Neutrophil (primary cell): ENCODE results near the gene SMURF1.

ENCODE experiments used
- H3K27ac ChIP-seq: fragments of 200-600 bp; sonication (generic); 2 replicates; pipeline ENCODE4 v1.5.1; 2016; ENCODE audit warnings: mild to moderate bottlenecking, moderate library complexity
- H3K27me3 ChIP-seq: fragments of 200-600 bp; sonication (generic); 2 replicates; pipeline ENCODE4 v1.6.0; 2016; ENCODE audit warnings: mild to moderate bottlenecking
- H3K36me3 ChIP-seq: fragments of 200-600 bp; sonication (generic); 2 replicates; pipeline ENCODE4 v1.5.1; 2017
- H3K4me1 ChIP-seq, 2 experiments: fragments of 200-600 bp in 1 of 2; sonication (generic) in 1 of 2; 1 replicate in 1 of 2; 2 replicates in 1 of 2; pipeline versions ENCODE4 v1.5.1 to v1.6.1; 2013 to 2016; ENCODE audit warnings: low read depth in 1 of 2, low read length in 1 of 2, mild to moderate bottlenecking in 1 of 2, moderate library complexity in 1 of 2; ENCODE audit not compliant: control insufficient read depth in 1 of 2, insufficient read depth in 1 of 2
- H3K4me3 ChIP-seq, 2 experiments: fragments of 200-600 bp in 1 of 2; sonication (generic) in 1 of 2; 1 replicate in 1 of 2; 2 replicates in 1 of 2; pipeline ENCODE4 v1.5.1; 2013 to 2016; ENCODE audit warnings: low read depth in 1 of 2, low read length in 1 of 2, mild to moderate bottlenecking in 1 of 2, moderate library complexity in 1 of 2
- H3K9me3 ChIP-seq: fragments of 200-600 bp; sonication (generic); 2 replicates; pipeline ENCODE4 v1.5.1; 2016
- CTCF ChIP-seq: fragments of 200-600 bp; sonication (generic); IDR thresholded peaks from 2 replicates; pipeline ENCODE4 v1.5.1; 2016; ENCODE audit warnings: antibody characterized with exemption

SMURF1 gene

GRCh38 chr7:98995111-98995510, 148.8 kb downstream of the SMURF1 start:
- peaks cover 97% of the 10 kb centered on the region for H3K36me3 ChIP-seq

GRCh38 chr7:98994046-98994944, 149.6 kb downstream of the SMURF1 start:
- H3K36me3 ChIP-seq, result peaks cover 97% of the 10 kb centered on the region
- TF ChIP-seq CTCF, result no peak
- no peaks in the 10 kb centered on the region for H3K9me3 ChIP-seq

More at GRCh38 chr7:98995111-98995510, 148.8 kb downstream of the SMURF1 start:
- no peak overlapping the region for H3K4me3 ChIP-seq
- TF ChIP-seq CTCF, result no peak
- H3K9me3 ChIP-seq, result no peaks in the 10 kb centered on the region
- H3K27ac ChIP-seq, result no peak overlapping the region
- H3K4me1 ChIP-seq, result no peaks in the 10 kb centered on the region
- H3K27me3 ChIP-seq, result no peaks in the 10 kb centered on the region

GRCh38 chr7:98993024-98993897, 150.6 kb downstream of the SMURF1 start:
- Histone ChIP-seq H3K4me3 (no peak overlapping the region), H3K4me1 (no peaks in the 10 kb centered on the region), H3K36me3 (peaks cover 97% of the 10 kb centered on the region), H3K9me3 (no peaks in the 10 kb centered on the region), H3K27ac (no peak overlapping the region), H3K27me3 (no peaks in the 10 kb centered on the region)
- TF ChIP-seq CTCF, result no peak

More at GRCh38 chr7:98994046-98994944, 149.6 kb downstream of the SMURF1 start:
- H3K27me3 ChIP-seq, result no peaks in the 10 kb centered on the region
- H3K4me1 ChIP-seq, result no peaks in the 10 kb centered on the region
- H3K4me3 ChIP-seq, result no peak overlapping the region
- H3K27ac ChIP-seq, result no peak overlapping the region

GRCh38 chr7:98992076-98992475, 151.8 kb downstream of the SMURF1 start:
- Histone ChIP-seq H3K27ac (no peak overlapping the region), H3K36me3 (peaks cover 94% of the 10 kb centered on the region), H3K27me3 (no peaks in the 10 kb centered on the region), H3K4me1 (no peaks in the 10 kb centered on the region), H3K4me3 (no peak overlapping the region), H3K9me3 (no peaks in the 10 kb centered on the region)
- no peak for TF ChIP-seq CTCF

- Histone ChIP-seq H3K9me3 (no peaks in the 10 kb centered on the region), H3K27me3 (no peaks in the 10 kb centered on the region), H3K36me3 (peaks cover 86% of the 10 kb centered on the region), H3K4me3 (no peak overlapping the region), H3K27ac (no peak overlapping the region), H3K4me1 (no peaks in the 10 kb centered on the region)
- no peak for TF ChIP-seq CTCF
Observed at GRCh38 chr7:98991141-98991540, 152.8 kb downstream of the SMURF1 start.
